ENCODE data around the gene VGLL4. TPM values are rescaled to one million over a fixed set of nuclear protein-coding genes. Genes with fewer than 3 reads are reported as not detected.
A peak's percentile ranks its signal among the peaks of the same experiment; 100 is the strongest.

The VGLL4 gene
- total and polyA plus RNA-seq, 5 donors from 2014 or later: 8.5 to 16.3 (median 14.0) TPM

DNA sequence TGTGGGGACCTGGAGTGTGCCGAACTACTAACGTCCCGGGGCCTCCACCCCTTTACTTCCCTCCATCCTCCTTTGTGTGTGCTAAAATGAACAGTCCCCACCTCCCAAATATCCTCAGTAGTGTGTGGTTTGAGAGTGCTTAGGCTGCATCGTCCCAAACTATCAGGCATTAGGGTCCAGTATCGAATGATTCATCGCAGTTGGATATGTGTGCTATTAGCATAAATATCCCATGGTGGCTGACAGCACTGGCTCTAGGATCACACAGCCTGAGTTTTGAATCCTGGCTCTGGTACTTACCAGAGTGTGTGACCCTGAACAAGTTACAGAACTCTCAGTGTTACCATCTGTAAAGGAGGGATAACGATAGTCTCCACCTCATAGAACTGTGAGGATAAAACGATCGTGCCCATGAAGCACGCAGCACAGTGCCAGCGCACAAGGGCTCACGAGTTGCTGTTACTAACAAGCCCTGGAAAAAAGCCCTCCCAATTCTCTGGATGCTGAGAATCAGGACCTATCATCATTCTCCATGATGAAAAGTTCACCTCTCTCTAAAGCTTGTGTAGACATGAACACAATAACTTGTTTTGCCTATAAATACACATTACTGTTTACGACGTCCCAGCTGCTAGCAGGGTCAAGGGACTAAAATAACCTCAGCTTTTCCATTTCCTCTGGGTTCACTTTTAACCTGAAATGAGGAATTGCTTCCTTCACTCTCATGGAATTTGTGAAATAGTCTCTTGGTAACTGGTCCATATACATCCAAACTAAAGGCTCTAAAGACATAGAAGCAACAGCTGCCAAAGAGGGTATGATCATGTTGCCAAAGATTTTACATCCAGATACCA, 51.0 kb downstream of the VGLL4 start:
- Histone ChIP-seq H3K27me3 (ENCODE audit: control insufficient read depth, insufficient read depth, low read length) (no peaks in the 10 kb centered on the region), H3K27ac (ENCODE audit: insufficient read depth, low read length, poor library complexity, severe bottlenecking) (no peak overlapping the region), H3K4me3 (ENCODE audit: low read depth, low read length) (no peak overlapping the region), H3K9me3 (ENCODE audit: control insufficient read depth in 2 of 2, low read length in 2 of 2) (no peaks in the 10 kb centered on the region), H3K4me1 (ENCODE audit: control insufficient read depth, insufficient read depth, low read length, poor library complexity, severe bottlenecking) (no peaks in the 10 kb centered on the region), H3K36me3 (ENCODE audit: control insufficient read depth, insufficient read depth, low read length) (peaks cover 3% of the 10 kb centered on the region)
- H3K36me3 Mint-ChIP-seq: peaks cover 39% of the 10 kb centered on the region
- no peaks in the 10 kb centered on the region for H3K27me3 Mint-ChIP-seq
- H3K27ac Mint-ChIP-seq: peak overlapping the region in 1 of 3 donors; percentile 3
- no peaks in the 10 kb centered on the region for H3K9me3 Mint-ChIP-seq
- DNase-seq (no peak), ATAC-seq (ENCODE audit: low read depth in 2 of 2) (no peak)
- peaks cover 5 to 45% (median 25%) of the 10 kb centered on the region in 4 donors for H3K4me1 Mint-ChIP-seq
- H3K4me3 Mint-ChIP-seq: no peak overlapping the region

DNA sequence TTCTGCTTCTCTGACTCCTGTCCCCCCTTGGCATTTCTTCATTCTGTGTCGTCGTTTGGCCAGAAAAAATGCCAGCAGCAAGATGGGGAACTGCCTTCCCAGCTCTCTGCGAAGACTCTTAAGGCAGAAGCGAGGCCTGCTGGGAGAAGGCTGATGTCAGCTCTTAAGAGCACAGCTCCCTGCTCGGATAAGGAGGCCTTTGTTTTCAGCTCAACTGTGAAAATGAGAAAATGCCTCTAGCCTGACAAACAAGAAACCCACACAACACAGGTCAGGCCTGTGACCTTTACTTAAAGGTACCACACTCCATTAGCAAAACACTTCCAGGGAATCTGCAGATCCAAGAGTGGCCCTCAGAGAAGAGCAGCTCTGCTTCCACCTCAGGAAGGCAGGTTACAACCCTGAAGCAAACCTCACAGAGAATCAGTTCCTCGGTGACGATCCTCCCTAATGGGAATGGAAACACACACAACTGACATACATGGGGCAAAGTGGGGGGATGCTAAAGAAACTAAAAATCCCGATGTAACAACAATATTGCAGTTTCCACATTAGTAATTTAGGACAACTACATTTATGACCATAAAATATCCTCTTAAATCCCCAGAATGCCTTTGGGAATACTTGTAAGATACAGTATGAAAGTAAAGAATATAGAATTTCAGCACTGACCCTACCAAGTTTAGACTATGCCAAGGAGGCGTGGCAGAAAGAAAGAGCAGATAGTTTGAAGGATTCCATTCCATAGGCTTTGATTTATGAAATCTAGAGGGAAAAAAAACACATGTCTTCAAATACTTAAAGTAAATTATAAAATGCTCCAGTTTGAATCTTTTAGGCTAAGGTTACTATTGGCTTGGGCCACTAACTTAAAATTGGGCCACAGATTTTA, 52.1 kb downstream of the VGLL4 start:
- Mint-ChIP-seq H3K4me1 (peaks cover 5 to 46% (median 25%) of the 10 kb centered on the region in 4 donors), H3K27me3 (no peaks in the 10 kb centered on the region), H3K27ac (peak overlapping the region in 2 of 3 donors; percentile 3 to 29), H3K36me3 (peaks cover 36% of the 10 kb centered on the region), H3K9me3 (no peaks in the 10 kb centered on the region), H3K4me3 (no peak overlapping the region)
- no peak overlapping the region for H3K27ac ChIP-seq (ENCODE audit: insufficient read depth, low read length, poor library complexity, severe bottlenecking)
- DNase-seq: no peak
- H3K36me3 ChIP-seq (ENCODE audit: control insufficient read depth, insufficient read depth, low read length): peaks cover 3% of the 10 kb centered on the region
- H3K9me3 ChIP-seq (ENCODE audit: control insufficient read depth in 2 of 2, low read length in 2 of 2): no peaks in the 10 kb centered on the region
- no peak overlapping the region for H3K4me3 ChIP-seq (ENCODE audit: low read depth, low read length)
- no peaks in the 10 kb centered on the region for H3K27me3 ChIP-seq (ENCODE audit: control insufficient read depth, insufficient read depth, low read length)
- H3K4me1 ChIP-seq (ENCODE audit: control insufficient read depth, insufficient read depth, low read length, poor library complexity, severe bottlenecking): no peaks in the 10 kb centered on the region
- no peak for ATAC-seq (ENCODE audit: low read depth in 2 of 2)

GRCh38 chr3:11591002-11591355, 52.7 kb downstream of the VGLL4 start:
- Mint-ChIP-seq H3K27me3 (no peaks in the 10 kb centered on the region), H3K4me3 (no peak overlapping the region), H3K9me3 (no peaks in the 10 kb centered on the region), H3K27ac (no peak overlapping the region), H3K4me1 (peaks cover 10 to 48% (median 25%) of the 10 kb centered on the region in 4 donors), H3K36me3 (peaks cover 32% of the 10 kb centered on the region)
- peaks cover 3% of the 10 kb centered on the region for H3K36me3 ChIP-seq (ENCODE audit: control insufficient read depth, insufficient read depth, low read length)
- no peaks in the 10 kb centered on the region for H3K4me1 ChIP-seq (ENCODE audit: control insufficient read depth, insufficient read depth, low read length, poor library complexity, severe bottlenecking)
- no peaks in the 10 kb centered on the region for H3K9me3 ChIP-seq (ENCODE audit: control insufficient read depth in 2 of 2, low read length in 2 of 2)
- H3K27me3 ChIP-seq (ENCODE audit: control insufficient read depth, insufficient read depth, low read length): no peaks in the 10 kb centered on the region
- no peak for DNase-seq
- no peak overlapping the region for H3K27ac ChIP-seq (ENCODE audit: insufficient read depth, low read length, poor library complexity, severe bottlenecking)
- no peak overlapping the region for H3K4me3 ChIP-seq (ENCODE audit: low read depth, low read length)
- no peak for ATAC-seq (ENCODE audit: low read depth in 2 of 2)

DNA sequence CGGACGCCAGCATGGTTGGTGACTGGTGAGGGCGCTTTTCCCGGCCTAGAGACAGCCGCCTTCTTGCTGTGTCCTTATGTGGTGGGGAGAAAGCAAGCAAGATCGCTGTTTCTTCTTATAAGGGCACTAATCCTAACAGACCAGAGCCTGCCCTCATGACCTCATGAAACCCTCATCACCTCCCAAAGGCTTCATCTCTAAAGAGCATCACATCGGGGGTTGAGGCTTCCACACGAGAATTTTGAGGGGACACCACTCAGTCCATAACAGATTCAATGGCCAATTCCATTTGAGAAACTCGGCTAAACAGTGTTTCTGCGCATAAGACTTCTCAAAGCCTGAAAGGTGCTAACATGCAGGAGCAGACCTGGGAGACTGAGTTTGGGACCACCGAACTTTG, 54.0 kb downstream of the VGLL4 start:
- Mint-ChIP-seq H3K9me3 (no peaks in the 10 kb centered on the region), H3K36me3 (peaks cover 30% of the 10 kb centered on the region), H3K27me3 (no peaks in the 10 kb centered on the region), H3K4me1 (peaks cover 10 to 53% (median 27%) of the 10 kb centered on the region in 4 donors), H3K4me3 (no peak overlapping the region), H3K27ac (peak overlapping the region in 1 of 3 donors; percentile 77)
- Histone ChIP-seq H3K4me1 (ENCODE audit: control insufficient read depth, insufficient read depth, low read length, poor library complexity, severe bottlenecking) (no peaks in the 10 kb centered on the region), H3K4me3 (ENCODE audit: low read depth, low read length) (no peak overlapping the region), H3K9me3 (ENCODE audit: control insufficient read depth in 2 of 2, low read length in 2 of 2) (no peaks in the 10 kb centered on the region), H3K27ac (ENCODE audit: insufficient read depth, low read length, poor library complexity, severe bottlenecking) (no peak overlapping the region), H3K36me3 (ENCODE audit: control insufficient read depth, insufficient read depth, low read length) (peaks cover 3% of the 10 kb centered on the region), H3K27me3 (ENCODE audit: control insufficient read depth, insufficient read depth, low read length) (no peaks in the 10 kb centered on the region)
- ATAC-seq (ENCODE audit: low read depth in 2 of 2) (no peak), DNase-seq (no peak)

GRCh38 chr3:11588755-11589154, 55.0 kb downstream of the VGLL4 start:
- no peak overlapping the region for H3K4me3 ChIP-seq (ENCODE audit: low read depth, low read length)
- Mint-ChIP-seq H3K4me1 (peaks cover 18 to 55% (median 31%) of the 10 kb centered on the region in 4 donors), H3K27me3 (no peaks in the 10 kb centered on the region), H3K36me3 (peaks cover 24% of the 10 kb centered on the region), H3K27ac (peak overlapping the region in 1 of 3 donors; percentile 77), H3K4me3 (no peak overlapping the region), H3K9me3 (no peaks in the 10 kb centered on the region)
- no peaks in the 10 kb centered on the region for H3K36me3 ChIP-seq (ENCODE audit: control insufficient read depth, insufficient read depth, low read length)
- no peak for ATAC-seq (ENCODE audit: low read depth in 2 of 2)
- DNase-seq: no peak
- H3K9me3 ChIP-seq (ENCODE audit: control insufficient read depth in 2 of 2, low read length in 2 of 2): no peaks in the 10 kb centered on the region
- H3K4me1 ChIP-seq (ENCODE audit: control insufficient read depth, insufficient read depth, low read length, poor library complexity, severe bottlenecking): no peaks in the 10 kb centered on the region
- H3K27ac ChIP-seq (ENCODE audit: insufficient read depth, low read length, poor library complexity, severe bottlenecking): no peak overlapping the region
- no peaks in the 10 kb centered on the region for H3K27me3 ChIP-seq (ENCODE audit: control insufficient read depth, insufficient read depth, low read length)

DNA sequence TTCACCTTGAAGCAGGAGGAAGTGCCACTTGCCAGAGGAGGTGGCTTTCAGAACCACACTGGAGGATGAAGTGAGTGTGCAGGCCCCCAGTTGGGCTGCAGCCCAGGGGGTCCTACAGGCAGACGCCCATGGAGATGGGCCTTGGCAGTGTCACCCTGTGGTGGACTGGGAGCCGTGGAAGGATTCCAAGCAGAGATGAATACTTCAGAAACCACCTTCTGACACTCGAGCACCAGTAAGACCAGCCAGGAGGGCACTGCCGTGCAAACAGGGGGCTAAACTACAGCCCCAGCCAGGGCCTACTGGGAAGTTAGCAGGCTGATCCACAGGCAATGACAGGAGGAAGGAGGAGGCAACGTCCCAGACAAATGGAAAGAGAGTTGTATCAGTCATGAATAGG, 55.4 kb downstream of the VGLL4 start:
- Mint-ChIP-seq H3K36me3 (peaks cover 24% of the 10 kb centered on the region), H3K27ac (peak overlapping the region in 2 of 3 donors; percentile 33 to 77), H3K4me3 (no peak overlapping the region), H3K4me1 (peaks cover 18 to 57% (median 31%) of the 10 kb centered on the region in 4 donors), H3K27me3 (no peaks in the 10 kb centered on the region), H3K9me3 (no peaks in the 10 kb centered on the region)
- no peaks in the 10 kb centered on the region for H3K4me1 ChIP-seq (ENCODE audit: control insufficient read depth, insufficient read depth, low read length, poor library complexity, severe bottlenecking)
- no peak for DNase-seq
- no peaks in the 10 kb centered on the region for H3K27me3 ChIP-seq (ENCODE audit: control insufficient read depth, insufficient read depth, low read length)
- no peak overlapping the region for H3K4me3 ChIP-seq (ENCODE audit: low read depth, low read length)
- no peak overlapping the region for H3K27ac ChIP-seq (ENCODE audit: insufficient read depth, low read length, poor library complexity, severe bottlenecking)
- no peak for ATAC-seq (ENCODE audit: low read depth in 2 of 2)
- no peaks in the 10 kb centered on the region for H3K36me3 ChIP-seq (ENCODE audit: control insufficient read depth, insufficient read depth, low read length)
- no peaks in the 10 kb centered on the region for H3K9me3 ChIP-seq (ENCODE audit: control insufficient read depth in 2 of 2, low read length in 2 of 2)

- Histone ChIP-seq H3K36me3 (ENCODE audit: control insufficient read depth, insufficient read depth, low read length) (no peaks in the 10 kb centered on the region), H3K27ac (ENCODE audit: insufficient read depth, low read length, poor library complexity, severe bottlenecking) (no peak overlapping the region), H3K4me1 (ENCODE audit: control insufficient read depth, insufficient read depth, low read length, poor library complexity, severe bottlenecking) (no peaks in the 10 kb centered on the region), H3K4me3 (ENCODE audit: low read depth, low read length) (no peak overlapping the region), H3K9me3 (ENCODE audit: control insufficient read depth in 2 of 2, low read length in 2 of 2) (no peaks in the 10 kb centered on the region), H3K27me3 (ENCODE audit: control insufficient read depth, insufficient read depth, low read length) (no peaks in the 10 kb centered on the region)
- Mint-ChIP-seq H3K27ac (peak overlapping the region in 1 of 3 donors; percentile 77), H3K9me3 (no peaks in the 10 kb centered on the region), H3K4me3 (no peak overlapping the region), H3K27me3 (no peaks in the 10 kb centered on the region), H3K4me1 (peaks cover 20 to 57% (median 32%) of the 10 kb centered on the region in 4 donors), H3K36me3 (peaks cover 24% of the 10 kb centered on the region)
- ATAC-seq (ENCODE audit: low read depth in 2 of 2) (no peak), DNase-seq (no peak)
Observed at GRCh38 chr3:11587766-11588165, 55.9 kb downstream of the VGLL4 start.

Data from CD4-positive, CD25-positive, alpha-beta regulatory T cell (primary cell).